Liver (tissue), 9 donors: ENCODE data around the gene GPRC5D. TPM values are rescaled to one million over a fixed set of nuclear protein-coding genes. Genes with fewer than 3 reads are reported as not detected.
A peak's percentile ranks its signal among the peaks of the same experiment; 100 is the strongest.

Experiments used
- DNase-seq: peaks from one replicate; pipeline ENCODE4 v3.0.0-alpha.2; 2017; ENCODE audit warnings: low spot score
- H3K27ac ChIP-seq, 2 donors: one replicate each; pipeline ENCODE4 v1.7.0; 2013; ENCODE audit warnings: inconsistent platforms in 2 of 2, low read length in 2 of 2, control low read depth in 1 of 2, low read depth in 1 of 2, mild to moderate bottlenecking in 1 of 2
- H3K27me3 ChIP-seq, 4 donors: one replicate each; pipeline versions ENCODE4 v1.6.1 to v1.7.0; 2013; ENCODE audit warnings: low read length in 3 of 4, inconsistent platforms in 1 of 4, mild to moderate bottlenecking in 1 of 4, moderate library complexity in 1 of 4; ENCODE audit not compliant: control insufficient read depth in 4 of 4, insufficient read depth in 4 of 4
- H3K36me3 ChIP-seq, 4 donors: one replicate each; pipeline versions ENCODE4 v1.6.1 to v1.7.0; 2013; ENCODE audit warnings: low read length in 3 of 4, mild to moderate bottlenecking in 3 of 4, low read depth in 1 of 4, moderate library complexity in 1 of 4; ENCODE audit not compliant: control insufficient read depth in 4 of 4, insufficient read depth in 3 of 4
- H3K4me1 ChIP-seq, 4 donors: one replicate each; pipeline versions ENCODE4 v1.6.1 to v1.7.0; 2013; ENCODE audit warnings: low read length in 3 of 4, mild to moderate bottlenecking in 3 of 4, moderate library complexity in 1 of 4; ENCODE audit not compliant: control insufficient read depth in 4 of 4, insufficient read depth in 4 of 4
- H3K4me3 ChIP-seq, 3 donors: one replicate each; pipeline versions ENCODE4 v1.6.1 to v1.7.0; 2013; ENCODE audit warnings: low read length in 3 of 3, control low read depth in 1 of 3, low read depth in 1 of 3, mild to moderate bottlenecking in 1 of 3
- H3K9ac ChIP-seq, 2 donors: one replicate each; pipeline ENCODE4 v1.7.0; 2013; ENCODE audit warnings: low read length in 2 of 2, mild to moderate bottlenecking in 2 of 2, moderate library complexity in 2 of 2, control low read depth in 1 of 2, low read depth in 1 of 2
- H3K9me3 ChIP-seq, 4 donors: one replicate each; pipeline versions ENCODE4 v1.6.1 to v1.7.0; 2013; ENCODE audit warnings: low read length in 3 of 4; ENCODE audit not compliant: control insufficient read depth in 4 of 4
- ATF3 ChIP-seq: IDR thresholded peaks from 2 replicates; pipeline ENCODE4 v1.6.1; 2016; ENCODE audit warnings: antibody characterized with exemption
- CTCF ChIP-seq: fragments of 150-350 bp; IDR thresholded peaks from 2 replicates; pipeline ENCODE4 v1.5.1; 2017; ENCODE audit warnings: improper control_type of control experiment, low read depth, low read length; ENCODE audit not compliant: missing input control
- EGR1 ChIP-seq, 2 donors: IDR thresholded peaks; 2 replicates each; pipeline ENCODE4 v1.6.1; 2016 to 2018; ENCODE audit warnings: antibody characterized with exemption in 2 of 2, low read depth in 2 of 2
- FOXA1 ChIP-seq: IDR thresholded peaks from 2 replicates; pipeline ENCODE4 v1.6.1; 2016; ENCODE audit warnings: antibody characterized with exemption
- FOXA2 ChIP-seq: IDR thresholded peaks from 2 replicates; pipeline ENCODE4 v1.6.1; 2016; ENCODE audit warnings: antibody characterized with exemption
- HNF4A ChIP-seq, 2 donors: conservative IDR thresholded peaks; 2 replicates each; pipeline ENCODE4 v1.6.1; 2016; ENCODE audit warnings: antibody characterized with exemption in 2 of 2, mild to moderate bottlenecking in 2 of 2
- HNF4G ChIP-seq: IDR thresholded peaks from 2 replicates; pipeline ENCODE4 v1.6.1; 2016; ENCODE audit warnings: antibody characterized with exemption
- JUND ChIP-seq, 2 donors: IDR thresholded peaks; 2 replicates each; pipeline ENCODE4 v1.6.1; 2016; ENCODE audit warnings: antibody characterized with exemption in 2 of 2
- MAX ChIP-seq: IDR thresholded peaks from 2 replicates; pipeline ENCODE4 v1.6.1; 2016; ENCODE audit warnings: antibody characterized with exemption
- NR2F2 ChIP-seq: IDR thresholded peaks from 2 replicates; pipeline ENCODE4 v1.6.1; 2016; ENCODE audit warnings: antibody characterized with exemption
- RAD21 ChIP-seq, 2 donors: IDR thresholded peaks; 2 replicates each; pipeline ENCODE4 v1.6.1; 2016; ENCODE audit warnings: antibody characterized with exemption in 2 of 2, mild to moderate bottlenecking in 2 of 2
- REST ChIP-seq: IDR thresholded peaks from 2 replicates; pipeline ENCODE4 v1.6.1; 2016; ENCODE audit warnings: antibody characterized with exemption, mild to moderate bottlenecking
- RXRA ChIP-seq, 2 donors: IDR thresholded peaks; 2 replicates each; pipeline ENCODE4 v1.6.1; 2017 to 2018; ENCODE audit warnings: antibody characterized with exemption in 2 of 2, mild to moderate bottlenecking in 1 of 2
- YY1 ChIP-seq: IDR thresholded peaks from 2 replicates; pipeline ENCODE4 v1.6.1; 2016; ENCODE audit warnings: antibody characterized with exemption, mild to moderate bottlenecking
- ZBTB33 ChIP-seq: IDR thresholded peaks from 2 replicates; pipeline ENCODE4 v1.6.1; 2016; ENCODE audit warnings: antibody characterized with exemption
- WGBS: extraction: QIAGEN DNeasy Blood & Tissue Kit; methylation state at CpG from one replicate; pipeline ENCODE4 v1.1.7; 2013; 5-methylcytosine and 5-hydroxymethylcytosine counted together
- polyA plus RNA-seq, 2 donors: library from polyadenylated mRNA; stranded (reverse) in 1 of 2; unstranded in 1 of 2; fragments of 200-250 nt in 1 of 2; fragments of >200 nt in 1 of 2; fragmentation: Nextera tagmentation in 1 of 2; extraction: Ambion mirVana in 1 of 2; gene quantifications; one replicate each; pipeline versions ENCODE4 v1.2.1 to v1.2.3, GENCODE V29; 2013 to 2015
- total RNA-seq, 2 donors: library from RNA; depleted of rRNA; stranded (reverse); fragments of >200 nt; gene quantifications; one replicate each; pipeline ENCODE4 v1.2.3, GENCODE V29; 2014
- donor health status: healthy.
- donor health status: healthy.
- donor health status: healthy.
- donor health status: healthy.
- donor health status: healthy.

GPRC5D gene
- total and polyA plus RNA-seq, 4 donors = 0.13 to 0.17 TPM; not detected in 2

GRCh38 chr12:12992418-12993130 lies 40.6 kb upstream of the GPRC5D start:
- Histone ChIP-seq H3K9me3 (no peaks in the 10 kb centered on the region), H3K36me3 (peaks cover 0 to 8% (median 4%) of the 10 kb centered on the region in 4 donors), H3K27ac (peak overlapping the region in 1 of 2 donors; percentile 39), H3K4me3 (no peak overlapping the region), H3K27me3 (no peaks in the 10 kb centered on the region), H3K4me1 (peaks cover 5 to 22% (median 12%) of the 10 kb centered on the region in 4 donors), H3K9ac (no peak overlapping the region)
- no peak for DNase-seq
- WGBS = 63% methylated on average over 8 of the region's 8 CpGs
- no peak for TF ChIP-seq FOXA1
- TF ChIP-seq ATF3 = peak; percentile 17

GRCh38 chr12:12990700-12991468 lies 38.9 kb upstream of the GPRC5D start:
- Histone ChIP-seq H3K9ac (no peak overlapping the region), H3K27me3 (no peaks in the 10 kb centered on the region), H3K9me3 (no peaks in the 10 kb centered on the region), H3K4me3 (no peak overlapping the region), H3K4me1 (peaks cover 0 to 11% (median 4%) of the 10 kb centered on the region in 4 donors), H3K27ac (no peak overlapping the region), H3K36me3 (peaks cover 11 to 22% (median 17%) of the 10 kb centered on the region in 4 donors)
- 79% methylated on average over 7 of the region's 7 CpGs for WGBS
- TF ChIP-seq YY1 (no peak), HNF4G (no peak), REST (no peak), EGR1 (IDR thresholded peaks at IDR 0.05; ENCODE audit: low read depth in 2 of 2) (no peak), RXRA (IDR thresholded peaks at IDR 0.05) (no peak), NR2F2 (no peak), FOXA2 (no peak), MAX (no peak), ATF3 (no peak), HNF4A (conservative IDR thresholded peaks at IDR 0.05) (no peak), CTCF (no peak), ZBTB33 (no peak), FOXA1 (no peak), RAD21 (IDR thresholded peaks at IDR 0.05) (no peak), JUND (IDR thresholded peaks at IDR 0.05) (no peak)
- no peak for DNase-seq
